Measurements from ENCODE around the gene SLC25A47. TPM values are rescaled to one million over a fixed set of nuclear protein-coding genes. Genes with fewer than 3 reads are reported as not detected.

Gene SLC25A47
- total and polyA plus RNA-seq, 4 donors: 23.7 to 469 (median 291) TPM

DNA sequence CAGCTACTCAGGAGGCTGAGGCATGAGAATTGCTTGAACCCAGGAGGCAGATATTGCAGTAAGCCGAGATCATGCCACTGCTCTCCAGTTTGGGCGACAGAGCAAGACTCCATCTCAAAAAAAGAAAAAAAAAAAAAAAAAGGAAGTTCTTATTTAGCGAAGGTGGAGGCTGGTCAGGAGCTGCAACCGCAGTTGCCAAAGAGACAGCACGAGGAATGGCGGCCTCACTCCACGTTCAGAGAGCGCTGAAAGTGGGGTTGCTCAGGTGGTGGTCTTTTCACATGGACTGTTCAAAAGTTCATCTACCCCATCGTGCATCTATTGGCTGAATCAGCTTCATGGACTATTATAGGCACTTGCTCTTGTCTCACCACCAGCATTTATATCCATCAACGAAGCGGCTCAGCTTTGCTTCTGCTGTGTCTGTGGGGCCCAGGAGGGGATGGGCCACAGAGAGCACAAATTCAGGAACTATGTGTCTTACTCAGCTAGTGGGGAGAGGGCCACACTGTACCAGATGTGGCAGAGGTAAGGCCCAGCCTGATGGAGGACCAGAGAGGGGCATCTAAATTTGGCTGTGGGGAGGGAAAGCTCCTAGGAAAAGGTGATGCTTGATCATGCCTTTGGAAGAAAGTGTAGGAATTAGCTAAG is 27.3 kb downstream of the SLC25A47 start:
- TF ChIP-seq HNF4A (conservative IDR thresholded peaks at IDR 0.05) (no peak), GABPA (IDR thresholded peaks at IDR 0.05 in 1 of 2, conservative IDR thresholded peaks at IDR 0.05 in 1 of 2) (no peak), FOXA2 (IDR thresholded peaks at IDR 0.05) (no peak), JUND (IDR thresholded peaks at IDR 0.05) (no peak), NR2F2 (IDR thresholded peaks at IDR 0.05) (no peak), YY1 (IDR thresholded peaks at IDR 0.05) (no peak), TAF1 (conservative IDR thresholded peaks at IDR 0.05) (no peak), HNF4G (IDR thresholded peaks at IDR 0.05) (no peak), SP1 (IDR thresholded peaks at IDR 0.05) (no peak), RAD21 (IDR thresholded peaks at IDR 0.05) (no peak)
- TF ChIP-seq, protein P1, sequence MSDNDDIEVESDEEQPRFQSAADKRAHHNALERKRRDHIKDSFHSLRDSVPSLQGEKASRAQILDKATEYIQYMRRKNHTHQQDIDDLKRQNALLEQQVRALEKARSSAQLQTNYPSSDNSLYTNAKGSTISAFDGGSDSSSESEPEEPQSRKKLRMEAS (IDR thresholded peaks at IDR 0.05): no peak
- TF ChIP-seq, protein P2, sequence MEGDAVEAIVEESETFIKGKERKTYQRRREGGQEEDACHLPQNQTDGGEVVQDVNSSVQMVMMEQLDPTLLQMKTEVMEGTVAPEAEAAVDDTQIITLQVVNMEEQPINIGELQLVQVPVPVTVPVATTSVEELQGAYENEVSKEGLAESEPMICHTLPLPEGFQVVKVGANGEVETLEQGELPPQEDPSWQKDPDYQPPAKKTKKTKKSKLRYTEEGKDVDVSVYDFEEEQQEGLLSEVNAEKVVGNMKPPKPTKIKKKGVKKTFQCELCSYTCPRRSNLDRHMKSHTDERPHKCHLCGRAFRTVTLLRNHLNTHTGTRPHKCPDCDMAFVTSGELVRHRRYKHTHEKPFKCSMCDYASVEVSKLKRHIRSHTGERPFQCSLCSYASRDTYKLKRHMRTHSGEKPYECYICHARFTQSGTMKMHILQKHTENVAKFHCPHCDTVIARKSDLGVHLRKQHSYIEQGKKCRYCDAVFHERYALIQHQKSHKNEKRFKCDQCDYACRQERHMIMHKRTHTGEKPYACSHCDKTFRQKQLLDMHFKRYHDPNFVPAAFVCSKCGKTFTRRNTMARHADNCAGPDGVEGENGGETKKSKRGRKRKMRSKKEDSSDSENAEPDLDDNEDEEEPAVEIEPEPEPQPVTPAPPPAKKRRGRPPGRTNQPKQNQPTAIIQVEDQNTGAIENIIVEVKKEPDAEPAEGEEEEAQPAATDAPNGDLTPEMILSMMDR (IDR thresholded peaks at IDR 0.05; ENCODE audit: low read depth, low read length, missing input control): no peak
- TF ChIP-seq, protein P3, sequence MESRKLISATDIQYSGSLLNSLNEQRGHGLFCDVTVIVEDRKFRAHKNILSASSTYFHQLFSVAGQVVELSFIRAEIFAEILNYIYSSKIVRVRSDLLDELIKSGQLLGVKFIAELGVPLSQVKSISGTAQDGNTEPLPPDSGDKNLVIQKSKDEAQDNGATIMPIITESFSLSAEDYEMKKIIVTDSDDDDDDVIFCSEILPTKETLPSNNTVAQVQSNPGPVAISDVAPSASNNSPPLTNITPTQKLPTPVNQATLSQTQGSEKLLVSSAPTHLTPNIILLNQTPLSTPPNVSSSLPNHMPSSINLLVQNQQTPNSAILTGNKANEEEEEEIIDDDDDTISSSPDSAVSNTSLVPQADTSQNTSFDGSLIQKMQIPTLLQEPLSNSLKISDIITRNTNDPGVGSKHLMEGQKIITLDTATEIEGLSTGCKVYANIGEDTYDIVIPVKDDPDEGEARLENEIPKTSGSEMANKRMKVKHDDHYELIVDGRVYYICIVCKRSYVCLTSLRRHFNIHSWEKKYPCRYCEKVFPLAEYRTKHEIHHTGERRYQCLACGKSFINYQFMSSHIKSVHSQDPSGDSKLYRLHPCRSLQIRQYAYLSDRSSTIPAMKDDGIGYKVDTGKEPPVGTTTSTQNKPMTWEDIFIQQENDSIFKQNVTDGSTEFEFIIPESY (IDR thresholded peaks at IDR 0.05): no peak
- H3K4me1 ChIP-seq (ENCODE audit: control insufficient read depth in 4 of 4, insufficient read depth in 4 of 4, low read length in 3 of 4): no peaks in the 10 kb centered on the region
- H3K9ac ChIP-seq (ENCODE audit: low read depth in 1 of 2, low read length in 2 of 2): no peak overlapping the region
- no peaks in the 10 kb centered on the region for H3K27me3 ChIP-seq (ENCODE audit: control insufficient read depth in 4 of 4, insufficient read depth in 4 of 4, low read length in 3 of 4)
- no peak overlapping the region for H3K27ac ChIP-seq (ENCODE audit: low read depth in 1 of 2, low read length in 2 of 2)
- no peaks in the 10 kb centered on the region for H3K9me3 ChIP-seq (ENCODE audit: control insufficient read depth in 4 of 4, low read length in 3 of 4)
- H3K4me3 ChIP-seq (ENCODE audit: low read depth in 1 of 3, low read length in 3 of 3): no peak overlapping the region
- DNase-seq (ENCODE audit: low spot score): no peak
- peaks cover 8 to 56% (median 37%) of the 10 kb centered on the region in 4 donors for H3K36me3 ChIP-seq (ENCODE audit: control insufficient read depth in 4 of 4, insufficient read depth in 3 of 4, low read depth in 1 of 4, low read length in 3 of 4)
- 91% methylated on average over 11 of the region's 11 CpGs for WGBS

DNA sequence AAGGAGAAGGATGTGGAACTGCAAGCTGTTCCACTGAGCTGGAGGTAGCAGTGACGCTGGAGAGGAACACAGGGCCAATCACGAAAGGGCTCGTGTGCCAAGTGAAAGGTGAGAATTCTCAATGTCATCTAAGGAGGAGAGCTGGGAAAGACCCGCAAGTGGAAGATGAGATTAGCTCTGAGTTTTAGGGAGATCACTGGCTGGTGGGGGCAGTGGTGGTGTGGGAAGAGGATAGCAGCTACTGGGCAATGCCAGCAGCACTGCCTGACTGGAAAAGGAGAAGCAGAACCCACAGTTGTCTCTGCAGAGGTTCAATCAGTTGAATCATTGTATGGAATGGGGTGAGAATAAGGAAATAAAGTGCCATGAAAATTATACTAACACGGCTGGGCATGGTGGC is 27.8 kb downstream of the SLC25A47 start:
- Histone ChIP-seq H3K27ac (ENCODE audit: low read depth in 1 of 2, low read length in 2 of 2) (no peak overlapping the region), H3K27me3 (ENCODE audit: control insufficient read depth in 4 of 4, insufficient read depth in 4 of 4, low read length in 3 of 4) (no peaks in the 10 kb centered on the region), H3K4me1 (ENCODE audit: control insufficient read depth in 4 of 4, insufficient read depth in 4 of 4, low read length in 3 of 4) (peaks cover 0 to 3% (median under 1%) of the 10 kb centered on the region in 4 donors), H3K4me3 (ENCODE audit: low read depth in 1 of 3, low read length in 3 of 3) (no peak overlapping the region), H3K9ac (ENCODE audit: low read depth in 1 of 2, low read length in 2 of 2) (no peak overlapping the region), H3K9me3 (ENCODE audit: control insufficient read depth in 4 of 4, low read length in 3 of 4) (no peaks in the 10 kb centered on the region), H3K36me3 (ENCODE audit: control insufficient read depth in 4 of 4, insufficient read depth in 3 of 4, low read depth in 1 of 4, low read length in 3 of 4) (peaks cover 8 to 54% (median 40%) of the 10 kb centered on the region in 4 donors)
- no peak for DNase-seq (ENCODE audit: low spot score)
- TF ChIP-seq, protein P4, sequence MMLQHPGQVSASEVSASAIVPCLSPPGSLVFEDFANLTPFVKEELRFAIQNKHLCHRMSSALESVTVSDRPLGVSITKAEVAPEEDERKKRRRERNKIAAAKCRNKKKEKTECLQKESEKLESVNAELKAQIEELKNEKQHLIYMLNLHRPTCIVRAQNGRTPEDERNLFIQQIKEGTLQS (IDR thresholded peaks at IDR 0.05): no peak
- TF ChIP-seq GABPA (IDR thresholded peaks at IDR 0.05 in 1 of 2, conservative IDR thresholded peaks at IDR 0.05 in 1 of 2) (no peak), JUND (IDR thresholded peaks at IDR 0.05) (no peak), RAD21 (IDR thresholded peaks at IDR 0.05) (no peak), HNF4A (conservative IDR thresholded peaks at IDR 0.05) (no peak), YY1 (IDR thresholded peaks at IDR 0.05) (no peak), RXRA (IDR thresholded peaks at IDR 0.05) (no peak)
- TF ChIP-seq, protein P1 (IDR thresholded peaks at IDR 0.05): no peak
- TF ChIP-seq, protein P5, sequence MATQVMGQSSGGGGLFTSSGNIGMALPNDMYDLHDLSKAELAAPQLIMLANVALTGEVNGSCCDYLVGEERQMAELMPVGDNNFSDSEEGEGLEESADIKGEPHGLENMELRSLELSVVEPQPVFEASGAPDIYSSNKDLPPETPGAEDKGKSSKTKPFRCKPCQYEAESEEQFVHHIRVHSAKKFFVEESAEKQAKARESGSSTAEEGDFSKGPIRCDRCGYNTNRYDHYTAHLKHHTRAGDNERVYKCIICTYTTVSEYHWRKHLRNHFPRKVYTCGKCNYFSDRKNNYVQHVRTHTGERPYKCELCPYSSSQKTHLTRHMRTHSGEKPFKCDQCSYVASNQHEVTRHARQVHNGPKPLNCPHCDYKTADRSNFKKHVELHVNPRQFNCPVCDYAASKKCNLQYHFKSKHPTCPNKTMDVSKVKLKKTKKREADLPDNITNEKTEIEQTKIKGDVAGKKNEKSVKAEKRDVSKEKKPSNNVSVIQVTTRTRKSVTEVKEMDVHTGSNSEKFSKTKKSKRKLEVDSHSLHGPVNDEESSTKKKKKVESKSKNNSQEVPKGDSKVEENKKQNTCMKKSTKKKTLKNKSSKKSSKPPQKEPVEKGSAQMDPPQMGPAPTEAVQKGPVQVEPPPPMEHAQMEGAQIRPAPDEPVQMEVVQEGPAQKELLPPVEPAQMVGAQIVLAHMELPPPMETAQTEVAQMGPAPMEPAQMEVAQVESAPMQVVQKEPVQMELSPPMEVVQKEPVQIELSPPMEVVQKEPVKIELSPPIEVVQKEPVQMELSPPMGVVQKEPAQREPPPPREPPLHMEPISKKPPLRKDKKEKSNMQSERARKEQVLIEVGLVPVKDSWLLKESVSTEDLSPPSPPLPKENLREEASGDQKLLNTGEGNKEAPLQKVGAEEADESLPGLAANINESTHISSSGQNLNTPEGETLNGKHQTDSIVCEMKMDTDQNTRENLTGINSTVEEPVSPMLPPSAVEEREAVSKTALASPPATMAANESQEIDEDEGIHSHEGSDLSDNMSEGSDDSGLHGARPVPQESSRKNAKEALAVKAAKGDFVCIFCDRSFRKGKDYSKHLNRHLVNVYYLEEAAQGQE (IDR thresholded peaks at IDR 0.05): no peak
- WGBS: 92% methylated on average over 5 of the region's 5 CpGs
